Loucy (cell line): ENCODE data around the gene PHF5A.

Experiments used
- H2AFZ ChIP-seq: fragments of 200-600 bp; sonication (generic); 2 replicates; pipeline ENCODE4 v1.6.0; 2016; ENCODE audit warnings: antibody characterized with exemption, mild to moderate bottlenecking, low read length, moderate library complexity
- H3F3A ChIP-seq: fragments of 200-600 bp; 2 replicates; pipeline ENCODE4 v1.6.0; 2016; ENCODE audit warnings: antibody characterized with exemption, low read depth, mild to moderate bottlenecking
- H3K27me3 ChIP-seq: fragments of 200-600 bp; sonication (generic); 2 replicates; pipeline ENCODE4 v1.6.1; 2014; ENCODE audit warnings: low read length, mild to moderate bottlenecking; ENCODE audit not compliant: insufficient read depth, poor library complexity, severe bottlenecking
- H3K36me3 ChIP-seq: fragments of 200-600 bp; sonication (generic); 2 replicates; pipeline ENCODE4 v1.6.1; 2016; ENCODE audit warnings: low read length; ENCODE audit not compliant: insufficient read depth
- H3K4me1 ChIP-seq: fragments of 200-600 bp; sonication (generic); 2 replicates; pipeline ENCODE4 v1.5.1; 2014; ENCODE audit warnings: low read length, mild to moderate bottlenecking; ENCODE audit not compliant: insufficient read depth, poor library complexity, severe bottlenecking
- H3K4me2 ChIP-seq: fragments of 200-600 bp; sonication (generic); 2 replicates; pipeline ENCODE4 v1.6.0; 2014; ENCODE audit warnings: antibody characterized with exemption, low read length, low read depth, mild to moderate bottlenecking; ENCODE audit not compliant: poor library complexity, severe bottlenecking
- H3K4me3 ChIP-seq: fragments of 200-600 bp; sonication (generic); 2 replicates; pipeline ENCODE4 v1.5.1; 2014; ENCODE audit warnings: low read length, mild to moderate bottlenecking, mixed read lengths; ENCODE audit not compliant: poor library complexity, severe bottlenecking
- H3K79me2 ChIP-seq: fragments of 200-600 bp; sonication (generic); 2 replicates; pipeline ENCODE4 v1.6.1; 2014; ENCODE audit warnings: low read length; ENCODE audit not compliant: insufficient read depth
- H3K9ac ChIP-seq: fragments of 200-600 bp; sonication (generic); 2 replicates; pipeline ENCODE4 v1.6.0; 2014; ENCODE audit warnings: mild to moderate bottlenecking, low read depth, low read length, moderate library complexity; ENCODE audit not compliant: poor library complexity, severe bottlenecking
- H3K9me2 ChIP-seq: fragments of 200-600 bp; sonication (generic); replicated peaks from 2 replicates; pipeline ENCODE4 v1.6.1; 2016; ENCODE audit warnings: low read depth, low read length, mixed read lengths
- H3K9me3 ChIP-seq: fragments of 200-600 bp; sonication (generic); 2 replicates; pipeline ENCODE4 v1.6.1; 2014; ENCODE audit warnings: mild to moderate bottlenecking, antibody characterized with exemption, low read length, low read depth; ENCODE audit not compliant: insufficient read depth
- H4K20me1 ChIP-seq: fragments of 200-600 bp; sonication (generic); 2 replicates; pipeline ENCODE4 v1.6.0; 2014; ENCODE audit warnings: antibody characterized with exemption, low read length, mild to moderate bottlenecking; ENCODE audit not compliant: insufficient read depth, poor library complexity, severe bottlenecking
- CTCF ChIP-seq: fragments of 200-600 bp; sonication (generic); conservative IDR thresholded peaks from 2 replicates; pipeline ENCODE4 v1.5.1; 2014; ENCODE audit warnings: mild to moderate bottlenecking, antibody characterized with exemption, low read length
- EZH2phosphoT487 ChIP-seq: fragments of 200-600 bp; IDR thresholded peaks from 2 replicates; pipeline ENCODE4 v1.6.1; 2018; ENCODE audit warnings: antibody characterized with exemption, mild to moderate bottlenecking, moderate library complexity, borderline replicate concordance

PHF5A gene

GRCh38 chr22:41447435-41448188 is 20.9 kb downstream of the PHF5A start:
- Histone ChIP-seq H3K79me2 (peaks cover 52% of the 10 kb centered on the region), H3K9me2 (no peaks in the 10 kb centered on the region), H3K9me3 (no peaks in the 10 kb centered on the region), H3K4me2 (peak overlapping the region; percentile 77), H3K9ac (peak overlapping the region; percentile 97), H3K4me1 (peaks cover 19% of the 10 kb centered on the region), H3K36me3 (no peaks in the 10 kb centered on the region), H2AFZ (peak overlapping the region; percentile 52), H4K20me1 (peaks cover 20% of the 10 kb centered on the region), H3F3A (no peaks in the 10 kb centered on the region), H3K27me3 (no peaks in the 10 kb centered on the region), H3K4me3 (peak overlapping the region; percentile 95)
- no peak for TF ChIP-seq EZH2phosphoT487
- TF ChIP-seq CTCF = no peak

GRCh38 chr22:41446639-41447434 is 21.7 kb downstream of the PHF5A start, which contains the start of gene TOB2:
TOB2 (minus strand) TSS chr22:41446801; CDS start chr22:41437345, 9,456 bp downstream.
- Histone ChIP-seq H3K36me3 (no peaks in the 10 kb centered on the region), H3K4me2 (peak within 1 kb of the TSS; percentile 92), H3F3A (no peaks in the 10 kb centered on the region), H3K4me1 (peaks cover 19% of the 10 kb centered on the region), H3K9ac (peak within 1 kb of the TSS; percentile 97), H3K79me2 (peaks cover 60% of the 10 kb centered on the region), H3K9me3 (no peaks in the 10 kb centered on the region), H4K20me1 (peaks cover 25% of the 10 kb centered on the region), H3K9me2 (no peaks in the 10 kb centered on the region), H3K27me3 (no peaks in the 10 kb centered on the region), H2AFZ (peak within 1 kb of the TSS; percentile 57), H3K4me3 (peak within 1 kb of the TSS; percentile 95)
- TF ChIP-seq CTCF = no peak
- no peak for TF ChIP-seq EZH2phosphoT487

- no peaks in the 10 kb centered on the region for H3K9me3 ChIP-seq
- peak overlapping the region; percentile 95 for H3K4me3 ChIP-seq
- H3K36me3 ChIP-seq = no peaks in the 10 kb centered on the region
- no peaks in the 10 kb centered on the region for H3K27me3 ChIP-seq
- peak overlapping the region; percentile 97 for H3K9ac ChIP-seq
- peaks cover 67% of the 10 kb centered on the region for H3K79me2 ChIP-seq
- no peaks in the 10 kb centered on the region for H3K9me2 ChIP-seq
- H3K4me1 ChIP-seq = peaks cover 19% of the 10 kb centered on the region
- peaks cover 25% of the 10 kb centered on the region for H4K20me1 ChIP-seq
- no peaks in the 10 kb centered on the region for H3F3A ChIP-seq
- no peak for TF ChIP-seq EZH2phosphoT487
- TF ChIP-seq CTCF = no peak
- H2AFZ ChIP-seq = peak overlapping the region; percentile 57; the same call in 1 of the 2 replicates
- peak overlapping the region; percentile 92 for H3K4me2 ChIP-seq
Measured at GRCh38 chr22:41446057-41446501, 22.4 kb downstream of the PHF5A start.
